Neural crest cell (in vitro differentiated cells): ENCODE measurements around the gene OR14A16. TPM values are rescaled to one million over a fixed set of nuclear protein-coding genes. Genes with fewer than 3 reads are reported as not detected.

ENCODE experiments used
- DNase-seq: peaks from one replicate; pipeline ENCODE4 v3.0.0; 2021; ENCODE audit warnings: low read depth, mixed read lengths, low spot score
- H3K27ac Mint-ChIP-seq: one replicate; pipeline ENCODE4 v1.8.0; 2021; ENCODE audit warnings: mild to moderate bottlenecking, mixed read lengths; ENCODE audit not compliant: unreplicated experiment
- H3K27me3 Mint-ChIP-seq: 2 replicates; pipeline ENCODE4 v1.8.0; 2021; ENCODE audit warnings: low read depth, mild to moderate bottlenecking, mixed read lengths
- H3K36me3 Mint-ChIP-seq: 2 replicates; pipeline ENCODE4 v1.8.0; 2021; ENCODE audit warnings: low read depth, mild to moderate bottlenecking, mixed read lengths
- H3K4me1 Mint-ChIP-seq: 2 replicates; pipeline ENCODE4 v1.8.0; 2021; ENCODE audit warnings: mixed read lengths
- H3K4me3 Mint-ChIP-seq: one replicate; pipeline ENCODE4 v1.8.0; 2021; ENCODE audit warnings: mild to moderate bottlenecking, mixed read lengths
- H3K9me3 Mint-ChIP-seq: 2 replicates; pipeline ENCODE4 v1.8.0; 2021; ENCODE audit warnings: mixed read lengths
- total RNA-seq: library from RNA; stranded (reverse); gene quantifications from 2 replicates; pipeline ENCODE4 v1.2.1, GENCODE V29; 2021
- TF ChIP-seq, protein P1 (sequence below): fragments of 200-600 bp; sonication (generic); conservative IDR thresholded peaks from 2 replicates; pipeline ENCODE4 v1.5.0; 2021; ENCODE audit warnings: antibody characterized with exemption, mild to moderate bottlenecking

OR14A16 gene
- total RNA-seq, 1 donor from 2014 or later, result not detected

DNA sequence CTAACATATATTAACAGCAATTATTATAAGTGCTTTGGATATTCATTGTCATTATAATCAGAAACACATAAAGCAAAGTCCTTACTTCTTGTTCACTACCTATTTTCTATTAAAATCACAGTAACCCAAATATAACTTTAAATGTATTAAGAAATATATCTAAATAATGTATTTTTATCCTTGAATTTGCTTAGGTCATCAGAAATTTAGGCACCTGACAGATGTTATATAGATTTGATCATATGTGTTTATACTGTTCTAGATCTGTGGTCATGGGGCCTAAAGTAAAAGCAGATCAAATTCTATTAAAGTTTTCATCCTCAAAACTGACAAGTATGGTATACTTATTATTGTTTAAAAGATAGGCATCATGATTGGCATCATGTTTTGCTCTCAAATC, 54.3 kb downstream of the OR14A16 start:
- Mint-ChIP-seq H3K27me3 (no peaks in the 10 kb centered on the region), H3K27ac (no peak overlapping the region), H3K36me3 (no peaks in the 10 kb centered on the region), H3K4me1 (no peaks in the 10 kb centered on the region), H3K4me3 (no peak overlapping the region), H3K9me3 (peaks cover 8% of the 10 kb centered on the region)
- TF ChIP-seq, protein P1, sequence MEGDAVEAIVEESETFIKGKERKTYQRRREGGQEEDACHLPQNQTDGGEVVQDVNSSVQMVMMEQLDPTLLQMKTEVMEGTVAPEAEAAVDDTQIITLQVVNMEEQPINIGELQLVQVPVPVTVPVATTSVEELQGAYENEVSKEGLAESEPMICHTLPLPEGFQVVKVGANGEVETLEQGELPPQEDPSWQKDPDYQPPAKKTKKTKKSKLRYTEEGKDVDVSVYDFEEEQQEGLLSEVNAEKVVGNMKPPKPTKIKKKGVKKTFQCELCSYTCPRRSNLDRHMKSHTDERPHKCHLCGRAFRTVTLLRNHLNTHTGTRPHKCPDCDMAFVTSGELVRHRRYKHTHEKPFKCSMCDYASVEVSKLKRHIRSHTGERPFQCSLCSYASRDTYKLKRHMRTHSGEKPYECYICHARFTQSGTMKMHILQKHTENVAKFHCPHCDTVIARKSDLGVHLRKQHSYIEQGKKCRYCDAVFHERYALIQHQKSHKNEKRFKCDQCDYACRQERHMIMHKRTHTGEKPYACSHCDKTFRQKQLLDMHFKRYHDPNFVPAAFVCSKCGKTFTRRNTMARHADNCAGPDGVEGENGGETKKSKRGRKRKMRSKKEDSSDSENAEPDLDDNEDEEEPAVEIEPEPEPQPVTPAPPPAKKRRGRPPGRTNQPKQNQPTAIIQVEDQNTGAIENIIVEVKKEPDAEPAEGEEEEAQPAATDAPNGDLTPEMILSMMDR, result no peak
- no peak for DNase-seq

Other genes with a start within 250 kb of the OR14A16 start
- not detected in 2 replicates for gene OR2G2, start 235.8 kb downstream of the OR14A16 start, total RNA-seq
- gene OR2G3, start 218.5 kb downstream of the OR14A16 start, total RNA-seq, result not detected in 2 replicates
- not detected in 2 replicates for gene OR13G1, start 144.4 kb downstream of the OR14A16 start, total RNA-seq
- not detected in 2 replicates for gene OR6F1, start 107.5 kb downstream of the OR14A16 start, total RNA-seq
- gene OR14K1, start 85.5 kb downstream of the OR14A16 start, total RNA-seq, result not detected in 2 replicates
- gene OR14A2, start 76.0 kb downstream of the OR14A16 start, total RNA-seq, result not detected in 2 replicates
- not detected in 2 replicates for gene OR1C1, start 63.6 kb downstream of the OR14A16 start, total RNA-seq
- gene OR11L1, start 17.8 kb upstream of the OR14A16 start, total RNA-seq, result not detected in 2 replicates
- 1.6 and 2.1 TPM in 2 replicates for gene TRIM58, start 33.1 kb upstream of the OR14A16 start, total RNA-seq
- 0.75 and 0.96 TPM in 2 replicates for gene OR2W3, start 71.5 kb upstream of the OR14A16 start, total RNA-seq
- gene OR2T8, start 96.1 kb upstream of the OR14A16 start, total RNA-seq, result not detected in 2 replicates
- gene OR2AJ1, start 100.8 kb upstream of the OR14A16 start, total RNA-seq, result not detected in 2 replicates
- gene OR2L8, start 124.7 kb upstream of the OR14A16 start, total RNA-seq, result not detected in 2 replicates
- not detected in 2 replicates for gene OR2AK2, start 141.1 kb upstream of the OR14A16 start, total RNA-seq
- gene OR2L5, start 189.5 kb upstream of the OR14A16 start, total RNA-seq, result not detected in 2 replicates
- 0.09 TPM in 2 replicates for gene OR2L2, start 206.0 kb upstream of the OR14A16 start, total RNA-seq
- not detected in 2 replicates for gene OR2L3, start 222.7 kb upstream of the OR14A16 start, total RNA-seq